HCT116 (cell line): Measurements from ENCODE around the gene MCM8.

Experiments
- CTCF ChIP-seq, 3 experiments: fragments of 200-600 bp in 1 of 3; sonication (generic) in 1 of 3; IDR thresholded peaks in 2 of 3; conservative IDR thresholded peaks in 1 of 3; 2 replicates each; pipeline ENCODE4 v1.5.1; 2012 to 2017; ENCODE audit warnings: low read depth in 2 of 3, low read length in 2 of 3, antibody characterized with exemption in 1 of 3, borderline replicate concordance in 1 of 3, control low read depth in 1 of 3, mild to moderate bottlenecking in 1 of 3, mixed read lengths in 1 of 3, mixed run types in 1 of 3, moderate library complexity in 1 of 3; ENCODE audit not compliant: insufficient read depth in 1 of 3
- POLR2A ChIP-seq: IDR thresholded peaks from 2 replicates; pipeline ENCODE4 v1.7.0; 2011; ENCODE audit warnings: borderline replicate concordance; ENCODE audit not compliant: insufficient read depth, insufficient read length; ENCODE audit errors: extremely low read depth
- POLR2AphosphoS5 ChIP-seq: IDR thresholded peaks from 2 replicates; pipeline ENCODE4 v1.6.1; 2011; ENCODE audit warnings: mild to moderate bottlenecking, low read depth, low read length, moderate library complexity
- ZFX ChIP-seq: fragments of 450-650 bp; IDR thresholded peaks from 2 replicates; pipeline ENCODE4 v1.6.1; 2017

- TF ChIP-seq CTCF (IDR thresholded peaks at IDR 0.05 in 2 of 3, conservative IDR thresholded peaks at IDR 0.05 in 1 of 3; ENCODE audit: borderline replicate concordance in 1 of 3, insufficient read depth in 1 of 3, low read depth in 2 of 3, low read length in 2 of 3), result no peak
- TF ChIP-seq ZFX, result no peak
- TF ChIP-seq POLR2AphosphoS5, result no peak
- TF ChIP-seq POLR2A, result no peak
These were observed 80.1 kb downstream of the MCM8 start for GRCh38 chr20:6030453-6031080.
